Omental fat pad (tissue), 4 donors: ENCODE data around the gene LRCH1. TPM values are rescaled to one million over a fixed set of nuclear protein-coding genes. Genes with fewer than 3 reads are reported as not detected.

Experiments used
- ATAC-seq: fragments of 150-250 bp; one replicate; pipeline ENCODE4 v1.9.1; 2016; ENCODE audit warnings: mild to moderate bottlenecking, moderate library complexity; ENCODE audit not compliant: low FRiP score
- DNase-seq: peaks from one replicate; pipeline ENCODE4 v3.0.0-alpha.2; 2019; ENCODE audit warnings: low spot score
- total RNA-seq, 4 donors: library from RNA; depleted of rRNA; stranded (reverse); fragments of >200 nt; gene quantifications; one replicate each; pipeline ENCODE4 v1.1.0, GENCODE V29; 2016
- TF ChIP-seq, protein P1 (sequence below), 3 donors: fragments of 450-650 bp; IDR thresholded peaks; one replicate each; pipeline ENCODE4 v1.5.1; 2016 to 2017; ENCODE audit warnings: antibody characterized with exemption in 3 of 3, mild to moderate bottlenecking in 3 of 3, moderate library complexity in 2 of 3

Gene LRCH1
- total RNA-seq, 4 donors from 2014 or later: 9.7 to 43.7 (median 16.5) TPM

DNA sequence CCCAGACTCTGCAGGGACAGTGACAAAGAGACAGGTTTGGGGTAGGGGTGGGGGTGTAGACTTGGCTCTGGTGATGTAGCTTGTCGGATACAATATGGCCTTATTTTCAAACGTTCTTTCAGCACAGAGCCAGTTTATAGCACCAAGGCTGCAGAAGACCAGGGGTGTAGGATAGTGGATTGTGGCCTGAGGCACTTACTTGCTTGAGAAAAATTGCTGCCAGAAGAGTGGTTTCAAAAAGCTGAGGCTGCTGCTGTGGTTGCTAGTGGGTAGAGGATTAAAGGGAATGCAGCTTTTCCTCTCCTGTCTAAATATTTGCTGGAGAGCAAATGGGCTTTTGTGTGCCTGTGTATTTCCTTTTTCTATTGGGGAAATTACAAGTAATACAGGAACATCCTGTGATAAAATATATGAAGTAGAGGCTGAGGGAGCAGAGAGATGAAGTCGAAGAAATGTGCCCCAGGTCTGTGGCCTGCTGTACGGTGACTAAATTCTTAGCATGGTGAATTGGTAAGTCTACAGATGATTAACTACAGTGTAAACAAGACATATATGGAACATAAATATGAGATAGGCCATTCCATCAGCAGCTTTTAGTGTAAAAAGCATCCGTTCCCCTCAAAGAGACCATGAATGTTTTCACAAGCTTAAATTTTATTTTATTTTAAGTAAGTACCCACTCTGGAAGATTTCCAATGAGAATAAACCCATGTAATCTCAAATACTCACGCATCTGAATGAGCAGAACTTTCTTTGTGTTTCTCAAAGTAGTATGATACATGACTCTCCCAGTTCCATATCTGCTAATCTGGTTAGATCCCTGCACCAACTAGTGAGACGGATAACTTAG lies 112.9 kb downstream of the LRCH1 start:
- TF ChIP-seq, protein P1, sequence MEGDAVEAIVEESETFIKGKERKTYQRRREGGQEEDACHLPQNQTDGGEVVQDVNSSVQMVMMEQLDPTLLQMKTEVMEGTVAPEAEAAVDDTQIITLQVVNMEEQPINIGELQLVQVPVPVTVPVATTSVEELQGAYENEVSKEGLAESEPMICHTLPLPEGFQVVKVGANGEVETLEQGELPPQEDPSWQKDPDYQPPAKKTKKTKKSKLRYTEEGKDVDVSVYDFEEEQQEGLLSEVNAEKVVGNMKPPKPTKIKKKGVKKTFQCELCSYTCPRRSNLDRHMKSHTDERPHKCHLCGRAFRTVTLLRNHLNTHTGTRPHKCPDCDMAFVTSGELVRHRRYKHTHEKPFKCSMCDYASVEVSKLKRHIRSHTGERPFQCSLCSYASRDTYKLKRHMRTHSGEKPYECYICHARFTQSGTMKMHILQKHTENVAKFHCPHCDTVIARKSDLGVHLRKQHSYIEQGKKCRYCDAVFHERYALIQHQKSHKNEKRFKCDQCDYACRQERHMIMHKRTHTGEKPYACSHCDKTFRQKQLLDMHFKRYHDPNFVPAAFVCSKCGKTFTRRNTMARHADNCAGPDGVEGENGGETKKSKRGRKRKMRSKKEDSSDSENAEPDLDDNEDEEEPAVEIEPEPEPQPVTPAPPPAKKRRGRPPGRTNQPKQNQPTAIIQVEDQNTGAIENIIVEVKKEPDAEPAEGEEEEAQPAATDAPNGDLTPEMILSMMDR (IDR thresholded peaks at IDR 0.05): no peak
- ATAC-seq (no peak), DNase-seq (no peak)

DNA sequence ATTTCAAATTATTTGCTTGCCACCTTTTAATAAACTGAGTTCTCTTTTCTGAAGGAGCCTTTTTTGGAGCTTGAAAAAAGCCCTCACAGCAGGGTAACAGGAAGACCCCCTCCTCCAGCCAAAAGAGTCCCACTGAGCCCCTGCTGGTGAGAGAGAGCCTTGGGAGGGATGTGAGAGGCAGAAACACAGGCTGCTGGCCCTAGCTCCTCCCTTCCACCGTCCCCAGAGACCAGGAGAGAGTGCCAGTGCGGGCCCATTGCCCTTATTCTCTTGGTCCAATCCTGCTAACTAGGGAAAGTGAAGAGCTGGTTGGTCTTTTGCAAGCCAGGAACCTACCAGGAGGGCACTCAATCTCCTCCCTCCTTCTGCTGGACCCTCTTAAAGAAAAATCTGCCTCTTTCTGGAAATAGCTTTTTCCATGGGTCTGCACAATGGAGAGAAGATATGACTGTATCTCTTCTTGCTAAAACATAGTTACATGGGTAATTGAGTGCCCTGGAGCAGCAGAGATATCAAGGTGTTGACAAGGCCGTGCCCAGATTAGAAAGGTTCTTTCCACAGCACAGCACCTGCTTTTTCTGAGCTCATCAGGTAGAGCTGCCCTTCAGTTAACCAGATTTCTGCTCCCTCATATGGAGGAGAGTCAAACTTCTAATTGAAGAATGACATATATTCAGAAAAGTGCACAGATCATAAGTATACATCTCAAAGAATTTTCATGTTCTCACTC lies 113.9 kb downstream of the LRCH1 start:
- TF ChIP-seq, protein P1 (IDR thresholded peaks at IDR 0.05): no peak
- no peak for ATAC-seq
- no peak for DNase-seq

DNA sequence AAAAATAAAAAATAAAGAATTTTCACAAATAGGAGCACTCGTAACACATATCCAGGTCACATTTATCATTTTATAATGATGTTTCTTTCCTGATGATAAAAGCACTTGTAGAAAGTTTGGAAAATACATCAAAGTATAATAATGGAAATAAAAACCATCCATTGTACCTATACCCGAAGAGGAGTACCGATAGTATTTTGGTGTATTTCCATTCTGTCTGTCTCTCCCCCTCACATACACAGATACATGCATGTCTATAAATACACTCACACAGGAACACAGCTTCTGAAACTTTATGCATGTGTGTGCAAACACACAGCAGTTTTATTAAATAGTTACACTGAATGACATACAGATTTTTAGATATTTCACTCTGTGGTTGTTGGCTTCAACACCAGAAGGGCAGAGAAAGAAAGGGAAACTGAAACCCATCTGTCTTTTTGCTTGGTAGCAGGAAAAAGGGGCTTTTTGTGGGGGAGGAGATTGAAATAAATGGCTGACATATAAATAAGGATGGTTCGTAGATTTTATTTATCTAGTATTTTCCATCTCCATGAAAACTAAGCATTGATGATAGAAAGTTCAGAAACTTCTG lies 114.8 kb downstream of the LRCH1 start:
- DNase-seq: no peak
- ATAC-seq: no peak

DNA sequence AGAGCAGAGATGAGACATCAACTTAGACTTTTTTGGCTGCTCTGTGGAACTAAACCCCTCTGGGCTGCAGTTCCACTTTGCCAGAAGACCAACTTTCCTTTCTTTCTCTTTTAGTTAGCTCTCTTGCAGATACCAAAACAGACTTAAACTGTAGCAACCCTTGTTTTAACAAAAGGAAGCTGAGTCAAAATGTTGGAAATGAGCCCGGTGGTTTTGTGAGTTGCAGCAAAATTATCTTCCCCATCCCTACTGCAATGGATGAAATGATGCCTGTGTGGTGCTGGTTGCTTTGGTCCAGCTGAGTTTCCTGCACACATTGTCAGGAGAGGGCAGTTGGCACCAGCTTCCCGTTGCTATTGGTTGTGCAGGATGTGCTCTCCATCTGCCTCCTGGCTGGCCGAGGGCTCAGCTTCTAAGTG lies 115.3 kb downstream of the LRCH1 start:
- TF ChIP-seq, protein P1 (IDR thresholded peaks at IDR 0.05): no peak
- no peak for ATAC-seq
- DNase-seq: no peak

More for the DNA sequence above, 114.8 kb downstream of the LRCH1 start:
- TF ChIP-seq, protein P1 (IDR thresholded peaks at IDR 0.05): no peak

DNA sequence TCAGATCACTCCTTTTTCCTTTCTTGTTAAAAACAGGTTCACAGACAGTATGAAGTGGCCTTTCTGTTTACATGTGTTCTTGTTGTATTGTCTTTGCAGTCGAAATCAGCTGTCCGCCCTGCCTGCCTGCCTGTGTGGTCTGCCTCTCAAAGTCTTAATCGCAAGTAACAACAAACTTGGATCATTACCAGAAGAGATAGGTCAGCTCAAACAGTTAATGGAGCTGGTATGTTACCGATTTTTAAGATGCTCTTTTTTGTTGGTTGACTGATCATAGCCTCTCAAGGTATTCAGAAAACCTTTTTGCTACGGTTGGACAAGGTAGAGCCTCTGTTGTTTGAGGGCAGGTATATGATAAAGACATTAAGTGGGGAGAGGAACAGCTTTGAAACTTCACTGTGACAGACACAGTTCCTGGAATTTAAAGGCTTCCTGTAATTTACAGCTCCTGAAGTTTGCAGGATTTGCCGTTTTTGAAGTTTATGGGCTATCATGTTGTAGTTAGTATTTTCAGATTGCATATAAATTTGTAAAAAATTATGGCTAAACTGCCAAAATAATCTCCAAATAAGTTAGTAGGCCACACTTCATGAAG lies 116.1 kb downstream of the LRCH1 start:
- TF ChIP-seq, protein P1 (IDR thresholded peaks at IDR 0.05): no peak
- DNase-seq: no peak
- no peak for ATAC-seq

DNA sequence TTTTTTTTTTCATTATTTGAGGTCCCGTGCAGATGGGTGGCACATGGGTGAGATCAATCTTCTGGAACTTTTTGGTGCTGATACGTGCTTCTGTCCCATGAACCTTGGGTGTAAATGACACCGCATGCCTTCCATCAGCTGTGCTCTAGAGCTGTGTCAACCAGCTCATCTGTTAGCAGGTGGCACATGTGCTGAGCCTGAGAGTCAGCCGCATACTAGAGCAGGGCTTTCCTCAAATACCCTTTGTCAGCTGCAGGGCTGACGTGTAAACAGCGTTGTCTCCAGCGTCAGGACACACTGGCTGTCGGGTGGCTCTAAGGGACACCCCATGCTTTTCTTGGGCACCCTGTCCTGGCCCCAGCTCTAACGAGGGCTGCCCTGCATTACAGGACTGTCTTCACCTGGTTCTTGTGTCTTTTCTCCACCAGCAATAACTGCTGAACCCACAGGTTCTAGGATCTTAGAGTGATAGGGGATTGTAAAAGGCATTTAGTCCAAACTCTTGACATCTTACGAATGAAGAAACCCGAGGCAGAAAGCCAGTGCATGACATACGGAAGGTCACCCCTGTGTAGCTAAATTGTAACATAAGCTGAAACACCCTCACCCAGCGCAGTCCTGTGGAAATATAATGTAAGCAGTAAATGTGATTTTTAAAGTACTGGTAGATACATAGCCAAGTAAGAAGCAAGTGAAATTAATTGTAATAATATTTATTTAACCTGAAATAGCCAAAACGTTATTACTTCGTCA lies 119.5 kb downstream of the LRCH1 start:
- DNase-seq: no peak
- no peak for ATAC-seq
- TF ChIP-seq, protein P1 (IDR thresholded peaks at IDR 0.05): no peak
